Measurements from ENCODE around the gene CTNNA2.

DNA sequence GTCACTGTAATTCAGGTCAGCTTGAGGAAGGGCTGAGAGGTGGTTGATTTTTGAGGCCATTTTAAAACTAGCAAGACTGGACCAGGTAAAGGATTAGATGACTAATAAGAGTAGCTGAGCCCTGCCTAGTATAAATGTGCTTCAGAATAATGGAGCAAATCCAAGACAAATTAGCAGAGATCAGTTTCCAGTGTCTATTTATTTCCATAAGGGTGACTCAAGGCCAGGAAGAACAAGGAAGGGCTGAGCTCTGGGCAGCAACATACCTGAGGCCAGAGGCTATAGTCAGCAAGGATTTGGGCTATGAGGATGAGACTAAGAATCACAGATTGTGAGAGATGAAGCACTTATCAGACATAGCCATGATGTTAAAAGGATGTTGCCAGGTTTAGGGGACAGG, 1130.7 kb downstream of the CTNNA2 start:
- TF ChIP-seq, protein P1, sequence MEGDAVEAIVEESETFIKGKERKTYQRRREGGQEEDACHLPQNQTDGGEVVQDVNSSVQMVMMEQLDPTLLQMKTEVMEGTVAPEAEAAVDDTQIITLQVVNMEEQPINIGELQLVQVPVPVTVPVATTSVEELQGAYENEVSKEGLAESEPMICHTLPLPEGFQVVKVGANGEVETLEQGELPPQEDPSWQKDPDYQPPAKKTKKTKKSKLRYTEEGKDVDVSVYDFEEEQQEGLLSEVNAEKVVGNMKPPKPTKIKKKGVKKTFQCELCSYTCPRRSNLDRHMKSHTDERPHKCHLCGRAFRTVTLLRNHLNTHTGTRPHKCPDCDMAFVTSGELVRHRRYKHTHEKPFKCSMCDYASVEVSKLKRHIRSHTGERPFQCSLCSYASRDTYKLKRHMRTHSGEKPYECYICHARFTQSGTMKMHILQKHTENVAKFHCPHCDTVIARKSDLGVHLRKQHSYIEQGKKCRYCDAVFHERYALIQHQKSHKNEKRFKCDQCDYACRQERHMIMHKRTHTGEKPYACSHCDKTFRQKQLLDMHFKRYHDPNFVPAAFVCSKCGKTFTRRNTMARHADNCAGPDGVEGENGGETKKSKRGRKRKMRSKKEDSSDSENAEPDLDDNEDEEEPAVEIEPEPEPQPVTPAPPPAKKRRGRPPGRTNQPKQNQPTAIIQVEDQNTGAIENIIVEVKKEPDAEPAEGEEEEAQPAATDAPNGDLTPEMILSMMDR (IDR thresholded peaks at IDR 0.05) = no peak
- no peak for TF ChIP-seq ZFX (IDR thresholded peaks at IDR 0.05; ENCODE audit: borderline replicate concordance)

Measured in 22Rv1 (cell line).